Activated T-helper 1 cell treated with anti-CD3 and anti-CD28 coated beads, Interleukin-2, amount 50 U/mL, for 16 hours (primary cell): ENCODE data around the gene EVX2.

Source experiments
- DNase-seq, 2 donors: peaks; one replicate each; pipeline ENCODE4 v3.0.0-alpha.2; 2020; ENCODE audit warnings: low read depth in 1 of 2, low spot score in 1 of 2

EVX2 gene

GRCh38 chr2:176096243-176096985 is 12.7 kb upstream of the EVX2 start:
- DNase-seq, result no peak

DNA sequence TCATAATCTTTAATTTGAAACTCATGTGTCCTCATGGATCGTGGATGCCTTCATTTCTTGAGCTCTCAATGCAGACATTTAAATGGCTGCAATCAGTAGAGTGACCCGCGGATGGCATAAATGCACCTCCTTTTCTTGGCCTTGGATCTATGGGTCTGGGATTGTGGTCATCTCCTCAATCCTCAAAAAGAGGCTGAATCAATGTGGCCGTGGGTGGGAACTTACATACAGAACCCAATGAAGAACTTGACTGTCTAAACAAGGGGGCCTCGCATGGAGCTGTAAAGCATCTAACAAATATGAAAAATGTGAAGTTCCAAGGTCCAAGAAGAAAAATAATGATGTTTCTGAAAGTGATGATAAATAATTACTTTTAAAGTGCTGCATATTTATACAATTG is 11.7 kb upstream of the EVX2 start:
- no peak for DNase-seq

- DNase-seq, result no peak
Observed at GRCh38 chr2:176094349-176094748, 10.6 kb upstream of the EVX2 start.

GRCh38 chr2:176093898-176094249 is 10.1 kb upstream of the EVX2 start:
- no peak for DNase-seq

GRCh38 chr2:176093145-176093897 is 9.6 kb upstream of the EVX2 start:
- DNase-seq, result no peak

DNA sequence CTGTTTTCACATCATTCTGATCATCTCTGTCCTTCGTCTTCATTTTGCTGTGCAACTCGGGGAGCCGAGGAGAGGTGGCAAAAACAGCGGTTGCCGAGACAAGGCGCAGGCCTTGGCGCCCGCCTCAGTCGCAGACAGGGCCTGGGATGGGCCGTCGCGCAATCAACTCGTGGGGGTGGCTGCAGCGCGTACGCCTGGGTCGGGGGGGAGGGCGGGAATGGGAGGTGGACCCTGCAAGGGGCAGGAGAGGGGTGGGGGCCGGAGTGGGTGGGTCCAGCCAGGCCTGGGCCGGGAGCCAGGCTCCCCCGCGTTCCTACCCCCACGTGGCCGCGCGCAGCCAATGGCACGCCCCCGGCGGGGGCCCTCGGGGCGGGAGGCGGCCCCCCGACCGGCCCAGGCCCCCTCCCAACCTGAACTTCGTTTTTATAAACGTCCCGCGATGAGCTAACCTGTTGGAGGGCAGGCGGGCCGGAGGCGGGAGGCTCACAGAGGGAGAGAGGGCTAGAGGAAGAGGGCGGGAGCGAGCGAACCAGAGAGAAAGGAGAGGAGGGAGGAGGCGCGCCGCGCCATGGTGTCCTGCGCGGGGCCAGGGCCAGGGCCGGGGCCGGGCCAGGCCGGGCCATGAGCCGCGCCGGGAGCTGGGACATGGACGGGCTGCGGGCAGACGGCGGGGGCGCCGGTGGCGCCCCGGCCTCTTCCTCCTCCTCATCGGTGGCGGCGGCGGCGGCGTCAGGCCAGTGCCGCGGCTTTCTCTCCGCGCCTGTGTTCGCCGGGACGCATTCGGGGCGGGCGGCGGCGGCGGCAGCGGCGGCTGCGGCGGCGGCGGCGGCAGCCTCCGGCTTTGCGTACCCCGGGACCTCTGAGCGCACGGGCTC is 8.7 kb upstream of the EVX2 start, which contains the start of gene HOXD13:
TSS of gene HOXD13 (plus strand) at position 452 of the 875 bp plus-strand sequence. CDS start at position 622, 170 bp downstream.
- no peak for DNase-seq

- DNase-seq, result no peak
Observed at GRCh38 chr2:176091329-176092258, 7.8 kb upstream of the EVX2 start.

GRCh38 chr2:176090862-176091261 is 7.1 kb upstream of the EVX2 start:
- DNase-seq, result no peak

DNA sequence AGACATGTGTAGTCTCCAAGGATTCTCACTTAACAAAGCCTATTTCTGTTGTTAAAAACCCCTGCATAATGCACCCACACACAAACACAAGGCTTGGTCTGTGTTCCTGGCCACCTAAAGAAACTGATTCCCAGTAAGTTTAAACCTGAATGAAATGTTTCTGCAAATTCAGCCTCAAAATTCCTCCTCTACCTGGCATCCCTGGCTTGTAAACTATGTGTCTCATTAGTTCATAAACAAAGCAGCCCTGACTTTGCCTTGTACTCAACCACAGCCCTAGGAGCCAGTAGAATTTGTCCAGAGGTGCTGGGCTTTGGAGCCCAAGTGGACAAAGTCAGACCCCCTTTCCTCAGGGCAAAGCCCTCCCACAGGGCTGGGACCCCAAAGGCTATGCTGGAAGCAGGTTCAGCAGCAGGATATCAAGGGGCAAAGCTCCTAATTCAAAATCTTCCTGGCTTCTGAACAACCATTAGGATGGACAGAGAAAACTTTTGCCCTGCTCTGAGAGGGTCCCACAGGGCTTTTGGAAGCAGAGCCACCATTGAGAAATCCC is 6.2 kb upstream of the EVX2 start:
- DNase-seq, result no peak

DNA sequence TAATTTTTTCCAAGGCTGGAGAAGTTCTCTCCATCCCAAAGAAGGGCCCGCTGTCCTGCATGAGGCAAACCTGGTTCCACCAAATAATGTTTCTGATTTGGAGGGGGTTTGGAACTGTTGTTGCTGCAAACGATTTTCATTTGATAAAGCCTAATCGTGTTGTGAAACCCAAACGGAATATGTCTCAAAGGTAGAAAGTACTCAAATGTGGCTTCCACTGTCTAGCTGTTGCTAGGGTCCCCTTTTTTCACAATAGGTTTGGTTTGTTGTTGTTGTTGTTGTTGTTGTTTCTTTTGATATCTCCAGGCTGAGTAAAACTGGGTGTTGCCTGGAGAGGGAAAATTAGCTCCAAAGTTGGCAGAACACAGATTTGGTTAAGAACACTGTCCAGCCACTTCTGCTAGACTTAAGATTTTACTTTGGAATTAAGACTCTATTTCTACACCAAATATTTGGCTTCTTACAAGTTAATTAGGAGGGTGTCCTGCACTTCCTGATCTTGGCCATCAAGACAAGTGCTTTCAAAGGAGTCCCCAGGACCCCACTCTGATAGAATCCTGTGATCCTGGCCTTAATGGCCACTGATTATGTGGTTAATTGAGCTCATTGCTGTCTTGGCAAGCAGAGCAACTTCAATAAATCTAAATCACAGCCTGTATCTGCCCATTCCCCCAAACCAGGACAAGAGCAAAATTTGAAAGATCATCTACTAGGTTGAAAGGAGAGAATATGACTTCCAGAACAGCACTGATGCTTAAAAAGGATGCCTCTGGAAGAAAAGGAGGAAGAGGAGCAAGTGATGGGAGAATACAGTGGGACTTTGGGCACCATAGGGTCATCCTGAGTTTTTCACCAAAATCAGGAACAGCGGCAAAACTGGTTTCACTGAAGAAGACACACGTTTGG is 5.4 kb upstream of the EVX2 start:
- DNase-seq, result no peak

GRCh38 chr2:176088048-176088936 is 4.5 kb upstream of the EVX2 start:
- no peak for DNase-seq

DNA sequence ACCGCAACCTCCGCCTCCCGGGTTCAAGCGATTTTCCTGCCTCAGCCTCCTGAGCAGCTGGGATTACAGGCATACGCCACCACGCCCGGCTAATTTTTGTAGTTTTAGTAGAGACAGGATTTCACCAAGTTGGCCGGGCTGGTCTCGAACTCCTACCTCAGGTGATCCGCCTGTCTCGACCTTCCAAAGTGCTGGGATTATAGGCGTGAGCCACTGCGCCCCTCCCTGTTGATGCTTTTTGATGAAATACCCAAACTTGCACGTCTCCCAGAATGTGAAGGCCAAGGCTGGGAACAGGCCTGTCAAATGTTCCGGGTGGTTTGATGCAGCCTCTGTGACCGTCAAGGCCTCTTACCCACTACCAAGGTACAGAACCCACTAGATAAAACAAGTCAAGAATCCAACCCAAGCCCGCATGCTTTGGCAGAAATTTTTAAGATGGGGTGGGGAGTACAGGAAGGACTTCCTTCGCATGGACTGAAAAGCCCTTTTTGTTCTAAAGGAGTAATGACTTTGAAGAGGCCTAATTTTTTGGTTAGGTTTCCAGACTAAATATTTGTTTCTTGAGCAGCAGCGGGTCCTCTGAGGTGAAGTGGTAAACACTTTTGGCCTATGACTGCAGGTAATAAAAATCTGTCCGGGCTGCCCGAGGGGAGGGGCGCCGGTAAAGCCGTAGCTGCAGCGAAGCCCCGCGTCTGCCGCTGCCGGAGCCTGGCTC is 3.7 kb upstream of the EVX2 start:
- DNase-seq, result no peak

- DNase-seq, result no peak
Observed at GRCh38 chr2:176085861-176086771, 2.4 kb upstream of the EVX2 start.

DNA sequence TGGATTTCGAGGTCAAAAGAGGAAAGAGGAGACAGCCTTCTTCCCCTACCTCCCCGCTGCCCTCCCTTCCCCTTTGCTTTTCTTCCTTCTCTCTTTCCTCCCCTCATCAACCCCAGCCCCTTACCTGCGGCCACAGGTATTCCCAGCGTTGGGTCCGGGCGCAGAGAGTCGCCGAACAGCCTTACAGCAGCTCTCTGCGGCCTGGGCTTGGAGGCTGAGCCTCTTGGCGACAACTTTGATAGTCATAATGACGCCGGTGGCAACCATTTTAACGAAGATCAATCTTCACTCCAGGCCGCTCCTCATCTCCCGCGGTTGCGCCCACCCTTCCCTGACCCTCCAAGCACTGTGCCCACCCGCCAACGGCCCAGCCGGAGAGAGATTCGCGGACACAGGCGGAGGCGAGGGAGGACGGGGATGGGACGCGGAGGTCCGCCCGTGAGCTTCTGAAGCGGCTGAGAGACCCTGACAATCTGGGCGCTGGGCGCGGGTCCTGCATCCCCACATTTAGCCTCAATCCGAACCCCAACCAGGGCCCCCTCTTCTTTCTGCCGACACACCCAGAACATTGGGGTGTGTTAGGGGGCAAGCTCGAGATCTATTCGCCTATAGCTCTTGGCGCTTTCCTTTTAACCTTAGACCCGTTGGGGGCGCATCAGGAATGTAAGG is 1.5 kb upstream of the EVX2 start:
- DNase-seq, result no peak

- no peak for DNase-seq
Observed at GRCh38 chr2:176084611-176085119, 903 bp upstream of the EVX2 start.
